Ascending aorta (tissue), 2 donors: Measurements from ENCODE around the gene ARPC5L. TPM values are rescaled to one million over a fixed set of nuclear protein-coding genes. Genes with fewer than 3 reads are reported as not detected.

Experiments used
- DNase-seq, 2 donors: peaks; one replicate each; pipeline ENCODE4 v3.0.0-alpha.2; 2019; ENCODE audit warnings: low spot score in 2 of 2
- H3K27ac ChIP-seq, 2 donors: fragments of 200-600 bp; sonication (generic); one replicate each; pipeline ENCODE4 v1.5.1; 2016 to 2017; ENCODE audit warnings: mild to moderate bottlenecking in 1 of 2
- H3K27me3 ChIP-seq: fragments of 200-600 bp; sonication (generic); one replicate; pipeline ENCODE4 v1.5.1; 2017
- H3K36me3 ChIP-seq, 2 donors: fragments of 200-600 bp; sonication (generic); one replicate each; pipeline ENCODE4 v1.5.1; 2016
- H3K4me1 ChIP-seq, 2 donors: fragments of 200-600 bp; sonication (generic); one replicate each; pipeline ENCODE4 v1.5.1; 2016 to 2017; ENCODE audit warnings: mild to moderate bottlenecking in 1 of 2
- H3K4me3 ChIP-seq, 2 donors: fragments of 200-600 bp; sonication (generic); one replicate each; pipeline ENCODE4 v1.5.1; 2016 to 2017; ENCODE audit warnings: mild to moderate bottlenecking in 1 of 2
- H3K9me3 ChIP-seq, 2 donors: fragments of 200-600 bp; sonication (generic); one replicate each; pipeline ENCODE4 v1.5.1; 2016
- CTCF ChIP-seq, 3 experiments: fragments of 200-600 bp in 2 of 3; fragments of 450-650 bp in 1 of 3; sonication (generic) in 2 of 3; IDR thresholded peaks; one replicate each; pipeline ENCODE4 v1.5.1; 2016 to 2019; ENCODE audit warnings: antibody characterized with exemption in 3 of 3, mild to moderate bottlenecking in 1 of 3, moderate library complexity in 1 of 3
- intact Hi-C: fragments of 100-400 bp; cut with DNase I; formaldehyde crosslinking; loops from one replicate; pipeline ENCODE4 v1.15.1; 2023
- total RNA-seq: library from RNA; depleted of rRNA; stranded (reverse); fragments of >200 nt; gene quantifications from one replicate; pipeline ENCODE4 v1.1.0, GENCODE V29; 2016

The ARPC5L gene
- total RNA-seq, 1 donor from 2014 or later, result 12.0 TPM

- no peak overlapping the region for H3K4me3 ChIP-seq
- intact Hi-C loops, result no loop called here
- H3K4me1 ChIP-seq, result no peaks in the 10 kb centered on the region
- peaks cover 78 to 99% of the 10 kb centered on the region in 2 donors for H3K36me3 ChIP-seq
- H3K9me3 ChIP-seq, result no peaks in the 10 kb centered on the region
- H3K27ac ChIP-seq, result no peak overlapping the region
- H3K27me3 ChIP-seq, result no peaks in the 10 kb centered on the region
- no peak for TF ChIP-seq CTCF (IDR thresholded peaks at IDR 0.05)
- no peak for DNase-seq
Measured at GRCh38 chr9:124879226-124879625, 17.3 kb downstream of the ARPC5L start.

GRCh38 chr9:124880501-124880900 lies 18.6 kb downstream of the ARPC5L start:
- no peaks in the 10 kb centered on the region for H3K4me1 ChIP-seq
- H3K9me3 ChIP-seq, result no peaks in the 10 kb centered on the region
- intact Hi-C loops, result no loop called here
- TF ChIP-seq CTCF (IDR thresholded peaks at IDR 0.05), result no peak
- H3K36me3 ChIP-seq, result peaks cover 82 to 88% of the 10 kb centered on the region in 2 donors
- no peaks in the 10 kb centered on the region for H3K27me3 ChIP-seq
- no peak overlapping the region for H3K27ac ChIP-seq
- DNase-seq, result no peak
- H3K4me3 ChIP-seq, result no peak overlapping the region

GRCh38 chr9:124881138-124881743 lies 19.3 kb downstream of the ARPC5L start:
- no peak for TF ChIP-seq CTCF (IDR thresholded peaks at IDR 0.05)
- Histone ChIP-seq H3K9me3 (no peaks in the 10 kb centered on the region), H3K27me3 (no peaks in the 10 kb centered on the region), H3K4me1 (no peaks in the 10 kb centered on the region), H3K36me3 (peaks cover 82 to 88% of the 10 kb centered on the region in 2 donors), H3K27ac (no peak overlapping the region), H3K4me3 (no peak overlapping the region)
- DNase-seq, result no peak
- intact Hi-C loops, result no loop called here

- no peaks in the 10 kb centered on the region for H3K4me1 ChIP-seq
- DNase-seq, result no peak
- no peaks in the 10 kb centered on the region for H3K27me3 ChIP-seq
- TF ChIP-seq CTCF (IDR thresholded peaks at IDR 0.05), result no peak
- intact Hi-C loops, result no loop called here
- H3K36me3 ChIP-seq, result peaks cover 82 to 88% of the 10 kb centered on the region in 2 donors
- no peak overlapping the region for H3K4me3 ChIP-seq
- no peaks in the 10 kb centered on the region for H3K9me3 ChIP-seq
- H3K27ac ChIP-seq, result no peak overlapping the region
Measured at GRCh38 chr9:124882231-124882630, 20.3 kb downstream of the ARPC5L start.

- Histone ChIP-seq H3K4me3 (no peak overlapping the region), H3K4me1 (no peaks in the 10 kb centered on the region), H3K9me3 (no peaks in the 10 kb centered on the region), H3K27me3 (no peaks in the 10 kb centered on the region), H3K36me3 (peaks cover 85 to 88% of the 10 kb centered on the region in 2 donors), H3K27ac (no peak overlapping the region)
- no peak for TF ChIP-seq CTCF (IDR thresholded peaks at IDR 0.05)
- intact Hi-C loops, result no loop called here
- no peak for DNase-seq
Measured at GRCh38 chr9:124884376-124884775, 22.4 kb downstream of the ARPC5L start.

- DNase-seq, result no peak
- Histone ChIP-seq H3K4me3 (no peak overlapping the region), H3K4me1 (no peaks in the 10 kb centered on the region), H3K9me3 (no peaks in the 10 kb centered on the region), H3K27ac (no peak overlapping the region), H3K27me3 (no peaks in the 10 kb centered on the region), H3K36me3 (peaks cover 85 to 86% of the 10 kb centered on the region in 2 donors)
- TF ChIP-seq CTCF (IDR thresholded peaks at IDR 0.05), result no peak
- intact Hi-C loops, result no loop called here
Measured at GRCh38 chr9:124885551-124885950, 23.6 kb downstream of the ARPC5L start.
